ENCODE data around the gene ROBO2.
"Not testable (repeated sequence)": the region's sequence is repeated elsewhere in the genome, so short reads cannot be mapped to it uniquely, and the experiment has no call there.

Gene ROBO2

DNA sequence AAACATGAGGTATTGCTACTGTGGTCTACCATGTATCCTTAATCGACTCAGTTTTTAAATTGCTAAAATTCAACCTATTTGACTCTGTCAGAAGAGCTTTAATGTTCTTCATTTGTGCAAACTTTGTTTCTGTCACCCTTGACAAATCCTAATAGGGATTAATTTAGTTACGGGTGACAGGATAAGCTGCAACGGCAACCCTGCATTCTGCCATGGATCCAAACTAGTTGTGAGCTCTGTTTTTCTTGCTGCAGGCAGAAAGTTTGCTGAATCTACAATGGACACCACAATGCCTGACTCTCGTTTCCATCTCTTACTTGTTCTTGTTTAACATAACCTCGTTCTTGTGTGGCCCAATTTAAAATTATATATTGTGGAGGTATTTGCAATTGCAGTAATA is 352.3 kb downstream of the ROBO2 start:
- H3K36me3 ChIP-seq (ENCODE audit: control insufficient read depth, insufficient read depth, low read length): no peaks in the 10 kb centered on the region
- no peak for DNase-seq (ENCODE audit: extremely low read depth, insufficient read length)
- TF ChIP-seq, protein P1, sequence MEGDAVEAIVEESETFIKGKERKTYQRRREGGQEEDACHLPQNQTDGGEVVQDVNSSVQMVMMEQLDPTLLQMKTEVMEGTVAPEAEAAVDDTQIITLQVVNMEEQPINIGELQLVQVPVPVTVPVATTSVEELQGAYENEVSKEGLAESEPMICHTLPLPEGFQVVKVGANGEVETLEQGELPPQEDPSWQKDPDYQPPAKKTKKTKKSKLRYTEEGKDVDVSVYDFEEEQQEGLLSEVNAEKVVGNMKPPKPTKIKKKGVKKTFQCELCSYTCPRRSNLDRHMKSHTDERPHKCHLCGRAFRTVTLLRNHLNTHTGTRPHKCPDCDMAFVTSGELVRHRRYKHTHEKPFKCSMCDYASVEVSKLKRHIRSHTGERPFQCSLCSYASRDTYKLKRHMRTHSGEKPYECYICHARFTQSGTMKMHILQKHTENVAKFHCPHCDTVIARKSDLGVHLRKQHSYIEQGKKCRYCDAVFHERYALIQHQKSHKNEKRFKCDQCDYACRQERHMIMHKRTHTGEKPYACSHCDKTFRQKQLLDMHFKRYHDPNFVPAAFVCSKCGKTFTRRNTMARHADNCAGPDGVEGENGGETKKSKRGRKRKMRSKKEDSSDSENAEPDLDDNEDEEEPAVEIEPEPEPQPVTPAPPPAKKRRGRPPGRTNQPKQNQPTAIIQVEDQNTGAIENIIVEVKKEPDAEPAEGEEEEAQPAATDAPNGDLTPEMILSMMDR (IDR thresholded peaks at IDR 0.05; ENCODE audit: insufficient read depth, low read length, poor library complexity, severe bottlenecking): no peak
- no peak overlapping the region for H3K4me3 ChIP-seq (replicated peaks; ENCODE audit: low read depth, low read length)
- no peaks in the 10 kb centered on the region for H3K27me3 ChIP-seq (replicated peaks; ENCODE audit: control insufficient read depth, insufficient read depth, low read length)

DNA sequence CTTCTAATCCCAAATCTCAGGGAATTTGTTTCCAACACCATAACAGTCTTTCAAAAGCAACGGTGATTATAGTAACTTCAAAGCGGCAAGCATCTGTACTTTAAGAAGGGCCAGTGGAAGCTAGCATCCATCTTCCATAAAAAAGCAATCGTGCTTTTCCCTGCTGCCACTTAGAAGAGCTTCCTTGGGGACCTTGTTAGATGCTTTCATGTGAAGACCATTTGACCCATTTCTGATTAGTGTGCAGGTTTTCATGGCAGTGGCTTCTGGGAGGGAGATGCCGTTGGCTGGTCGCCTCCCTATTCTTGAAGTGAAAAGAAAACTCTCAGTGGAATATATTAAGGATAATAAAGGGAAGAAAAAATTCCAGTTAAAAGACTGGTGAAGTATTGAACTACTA is 354.1 kb downstream of the ROBO2 start:
- no peak overlapping the region for H3K4me3 ChIP-seq (replicated peaks; ENCODE audit: low read depth, low read length)
- H3K27me3 ChIP-seq (replicated peaks; ENCODE audit: control insufficient read depth, insufficient read depth, low read length): no peaks in the 10 kb centered on the region
- no peaks in the 10 kb centered on the region for H3K36me3 ChIP-seq (ENCODE audit: control insufficient read depth, insufficient read depth, low read length)
- TF ChIP-seq, protein P1 (IDR thresholded peaks at IDR 0.05; ENCODE audit: insufficient read depth, low read length, poor library complexity, severe bottlenecking): no peak
- no peak for DNase-seq (ENCODE audit: extremely low read depth, insufficient read length)

DNA sequence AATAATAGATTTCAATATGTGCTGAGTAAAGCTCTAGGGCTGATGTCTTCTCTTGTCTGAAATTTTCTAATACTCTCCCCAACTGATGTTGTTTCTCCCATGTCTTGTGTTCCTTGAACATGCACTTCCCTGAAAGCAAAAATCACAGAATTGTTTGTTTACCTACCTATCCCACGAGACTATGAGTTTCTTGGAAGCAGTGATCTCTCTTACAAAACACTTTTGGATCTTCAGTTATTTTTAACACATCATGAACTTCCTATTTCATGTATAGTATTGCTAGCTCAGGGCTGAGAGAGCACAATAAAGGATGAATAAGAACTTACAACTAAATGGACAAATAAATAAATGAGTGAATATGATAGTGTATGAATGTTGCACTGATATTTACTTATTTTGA is 365.0 kb downstream of the ROBO2 start:
- TF ChIP-seq, protein P1 (IDR thresholded peaks at IDR 0.05; ENCODE audit: insufficient read depth, low read length, poor library complexity, severe bottlenecking): no peak
- H3K27me3 ChIP-seq (replicated peaks; ENCODE audit: control insufficient read depth, insufficient read depth, low read length): no peaks in the 10 kb centered on the region
- no peaks in the 10 kb centered on the region for H3K36me3 ChIP-seq (ENCODE audit: control insufficient read depth, insufficient read depth, low read length)
- H3K4me3 ChIP-seq (replicated peaks; ENCODE audit: low read depth, low read length): no peak overlapping the region
- DNase-seq (ENCODE audit: extremely low read depth, insufficient read length): no peak

DNA sequence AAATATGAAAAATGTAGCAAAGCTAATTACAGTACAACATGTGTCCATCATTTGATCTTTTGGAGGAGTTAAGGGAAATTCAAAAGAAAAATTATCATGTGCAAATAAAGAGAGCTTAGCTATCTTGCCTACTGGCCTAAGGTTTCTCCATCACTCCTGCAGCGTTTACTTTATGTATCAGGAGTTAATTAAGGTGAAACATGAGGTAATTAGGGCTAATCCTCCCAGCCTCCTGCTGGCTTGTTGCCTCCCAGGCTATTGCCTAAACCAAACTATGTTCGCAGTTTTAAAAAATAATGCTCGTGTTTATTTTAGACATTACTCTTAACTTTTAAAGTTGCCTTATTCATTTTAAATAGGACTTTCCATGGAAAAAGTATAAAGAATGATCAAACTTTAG is 367.5 kb downstream of the ROBO2 start:
- H3K27me3 ChIP-seq (replicated peaks; ENCODE audit: control insufficient read depth, insufficient read depth, low read length): no peaks in the 10 kb centered on the region
- TF ChIP-seq, protein P1 (IDR thresholded peaks at IDR 0.05; ENCODE audit: insufficient read depth, low read length, poor library complexity, severe bottlenecking): no peak
- no peaks in the 10 kb centered on the region for H3K36me3 ChIP-seq (ENCODE audit: control insufficient read depth, insufficient read depth, low read length)
- DNase-seq (ENCODE audit: extremely low read depth, insufficient read length): no peak
- no peak overlapping the region for H3K4me3 ChIP-seq (replicated peaks; ENCODE audit: low read depth, low read length)

DNA sequence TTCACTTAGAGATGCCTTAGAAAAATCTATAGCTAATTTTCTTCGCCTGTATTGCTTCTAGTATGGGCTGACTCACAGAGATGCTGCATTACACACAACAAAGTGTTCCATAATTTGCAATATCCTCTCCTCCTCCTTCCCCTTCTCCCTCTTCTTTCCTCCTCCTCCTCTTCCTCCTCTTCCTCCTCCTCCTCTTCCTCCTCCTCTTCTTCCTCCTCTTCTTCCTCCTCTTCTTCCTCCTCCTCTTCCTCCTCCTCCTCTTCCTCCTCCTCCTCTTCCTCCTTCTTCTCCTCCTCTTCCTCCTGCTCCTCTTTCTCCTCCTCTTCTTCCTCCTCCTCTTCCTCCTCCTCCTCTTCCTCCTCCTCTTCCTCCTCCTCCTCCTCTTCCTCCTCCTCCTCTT is 370.4 kb downstream of the ROBO2 start:
- H3K36me3 ChIP-seq (ENCODE audit: control insufficient read depth, insufficient read depth, low read length); H3K4me3 ChIP-seq (replicated peaks; ENCODE audit: low read depth, low read length); H3K27me3 ChIP-seq (replicated peaks; ENCODE audit: control insufficient read depth, insufficient read depth, low read length); DNase-seq (ENCODE audit: extremely low read depth, insufficient read length): not testable (repeated sequence)

DNA sequence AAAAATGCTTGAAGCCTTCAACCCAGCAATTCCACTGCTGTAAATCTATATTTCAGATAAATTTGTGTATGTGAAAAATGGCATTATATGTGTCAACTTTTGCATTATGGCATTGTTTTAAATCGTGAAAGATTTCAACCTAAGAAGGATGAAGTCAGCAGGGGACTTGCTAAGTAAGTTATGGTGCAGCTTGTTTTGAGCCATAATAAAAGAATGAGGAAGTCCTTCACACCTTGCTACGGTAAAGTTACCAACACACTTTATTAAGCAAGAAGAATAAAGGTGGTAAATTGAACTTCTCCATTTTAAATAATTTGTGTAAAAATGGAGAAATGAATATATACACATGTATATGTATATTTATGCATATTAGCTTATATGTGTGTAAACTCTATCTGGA is 371.4 kb downstream of the ROBO2 start:
- no peaks in the 10 kb centered on the region for H3K36me3 ChIP-seq (ENCODE audit: control insufficient read depth, insufficient read depth, low read length)
- TF ChIP-seq, protein P1 (IDR thresholded peaks at IDR 0.05; ENCODE audit: insufficient read depth, low read length, poor library complexity, severe bottlenecking): no peak
- no peak overlapping the region for H3K4me3 ChIP-seq (replicated peaks; ENCODE audit: low read depth, low read length)
- DNase-seq (ENCODE audit: extremely low read depth, insufficient read length): no peak
- no peaks in the 10 kb centered on the region for H3K27me3 ChIP-seq (replicated peaks; ENCODE audit: control insufficient read depth, insufficient read depth, low read length)
